Neural cell (in vitro differentiated cells): Measurements from ENCODE around the gene SPTSSA. TPM values are rescaled to one million over a fixed set of nuclear protein-coding genes. Genes with fewer than 3 reads are reported as not detected.

Experiments used
- H2AFZ ChIP-seq: fragments of 200-600, 300-800 bp; sonication (generic), shearing (Covaris generic); 2 replicates; pipeline ENCODE4 v1.6.0; 2014; ENCODE audit warnings: low read depth, mild to moderate bottlenecking, antibody characterized with exemption, low read length, moderate library complexity
- H3F3A ChIP-seq: fragments of 200-600 bp; shearing (Covaris generic); 2 replicates; pipeline ENCODE4 v1.6.1; 2016; ENCODE audit warnings: mild to moderate bottlenecking, moderate library complexity, mixed read lengths, antibody characterized with exemption, low read length; ENCODE audit not compliant: insufficient read depth, poor library complexity, severe bottlenecking
- H3K27ac ChIP-seq: fragments of 200-600, 300-800 bp; sonication (generic), shearing (Covaris generic); 2 replicates; pipeline ENCODE4 v1.5.1; 2014; ENCODE audit warnings: mild to moderate bottlenecking, low read length, moderate library complexity
- H3K27me3 ChIP-seq: fragments of 300-800, 200-600 bp; sonication (generic), shearing (Covaris generic); 2 replicates; pipeline ENCODE4 v1.6.0; 2014; ENCODE audit warnings: mild to moderate bottlenecking, low read depth, low read length, moderate library complexity; ENCODE audit not compliant: insufficient read depth
- H3K36me3 ChIP-seq: fragments of 300-800, 200-600 bp; sonication (generic), shearing (Covaris generic); 2 replicates; pipeline ENCODE4 v1.5.1; 2014; ENCODE audit warnings: mild to moderate bottlenecking, antibody characterized with exemption, low read length, moderate library complexity; ENCODE audit not compliant: insufficient read depth
- H3K4me2 ChIP-seq: fragments of 300-800, 200-600 bp; sonication (generic), shearing (Covaris generic); 2 replicates; pipeline ENCODE4 v1.6.0; 2014; ENCODE audit warnings: mild to moderate bottlenecking, low read length
- H3K4me3 ChIP-seq: fragments of 300-800, 200-600 bp; sonication (generic), shearing (Covaris generic); 2 replicates; pipeline ENCODE4 v1.5.1; 2014; ENCODE audit warnings: mild to moderate bottlenecking, low read length, moderate library complexity
- H3K79me2 ChIP-seq: fragments of 200-600 bp; shearing (Covaris generic); replicated peaks from 2 replicates; pipeline ENCODE4 v1.6.0; 2014; ENCODE audit warnings: mild to moderate bottlenecking, low read length, moderate library complexity; ENCODE audit not compliant: insufficient read depth
- H3K9ac ChIP-seq: fragments of 300-800, 200-600 bp; sonication (generic), shearing (Covaris generic); 2 replicates; pipeline ENCODE4 v1.6.1; 2016; ENCODE audit warnings: mild to moderate bottlenecking, low read length, mixed read lengths
- H3K9me2 ChIP-seq: fragments of 200-600 bp; shearing (Covaris generic); 2 replicates; pipeline ENCODE4 v1.6.1; 2016; ENCODE audit warnings: mild to moderate bottlenecking, low read length, mixed read lengths; ENCODE audit not compliant: insufficient read depth
- H3K9me3 ChIP-seq: fragments of 200-600, 300-800 bp; sonication (generic), shearing (Covaris generic); 2 replicates; pipeline ENCODE4 v1.6.1; 2016; ENCODE audit warnings: mild to moderate bottlenecking, mixed run types, low read length, moderate library complexity, mixed read lengths
- H4K20me1 ChIP-seq: fragments of 200-600 bp; shearing (Covaris generic); 2 replicates; pipeline ENCODE4 v1.6.1; 2016; ENCODE audit warnings: mild to moderate bottlenecking, mixed run types; ENCODE audit not compliant: insufficient read depth
- CTCF ChIP-seq: fragments of 450-650 bp; IDR thresholded peaks from 2 replicates; pipeline ENCODE4 v1.5.1; 2014; ENCODE audit warnings: antibody characterized with exemption, mild to moderate bottlenecking, moderate library complexity; ENCODE audit not compliant: poor library complexity, severe bottlenecking
- EP300 ChIP-seq: fragments of 450-650 bp; conservative IDR thresholded peaks from 2 replicates; pipeline ENCODE4 v1.6.1; 2014; ENCODE audit warnings: antibody characterized with exemption, mild to moderate bottlenecking, moderate library complexity; ENCODE audit not compliant: poor library complexity, severe bottlenecking
- EZH2 ChIP-seq: fragments of 200-600, 300-800 bp; shearing (Covaris generic), sonication (generic); IDR thresholded peaks from 2 replicates; pipeline ENCODE4 v1.6.1; 2014; ENCODE audit warnings: antibody characterized with exemption, low read length, borderline replicate concordance, mild to moderate bottlenecking; ENCODE audit not compliant: insufficient read depth, poor library complexity, severe bottlenecking
- MXI1 ChIP-seq: fragments of 450-650 bp; conservative IDR thresholded peaks from 2 replicates; pipeline ENCODE4 v1.6.1; 2014; ENCODE audit warnings: antibody characterized with exemption, mild to moderate bottlenecking; ENCODE audit not compliant: poor library complexity, severe bottlenecking
- POLR2AphosphoS5 ChIP-seq: IDR thresholded peaks from 2 replicates; pipeline ENCODE4 v1.6.1; 2012
- RAD21 ChIP-seq: fragments of 450-650 bp; conservative IDR thresholded peaks from 2 replicates; pipeline ENCODE4 v1.6.1; 2014; ENCODE audit warnings: antibody characterized with exemption, mild to moderate bottlenecking, moderate library complexity
- REST ChIP-seq: IDR thresholded peaks from 2 replicates; pipeline ENCODE4 v1.6.1; 2012; ENCODE audit warnings: borderline replicate concordance
- SMC3 ChIP-seq: fragments of 450-650 bp; conservative IDR thresholded peaks from 2 replicates; pipeline ENCODE4 v1.6.1; 2014; ENCODE audit warnings: antibody characterized with exemption, mild to moderate bottlenecking, moderate library complexity; ENCODE audit not compliant: poor library complexity
- TAF1 ChIP-seq: IDR thresholded peaks from 2 replicates; pipeline ENCODE4 v1.6.1; 2012; ENCODE audit warnings: low read depth
- polyA plus RNA-seq: library from polyadenylated mRNA; depleted of rRNA; stranded (reverse); fragments of >200 nt; gene quantifications from 2 replicates; pipeline ENCODE4 v1.2.3, GENCODE V29; 2014

SPTSSA gene
- polyA plus RNA-seq, 1 donor from 2014 or later: 16.0 TPM

GRCh38 chr14:34420547-34421150 is 41.4 kb downstream of the SPTSSA start:
- H3K36me3 ChIP-seq: no peaks in the 10 kb centered on the region
- TF ChIP-seq CTCF (no peak), POLR2AphosphoS5 (no peak), SMC3 (no peak), MXI1 (no peak), TAF1 (no peak), REST (no peak), RAD21 (no peak), EP300 (no peak), EZH2 (no peak)
- no peak overlapping the region for H3K4me2 ChIP-seq
- no peak overlapping the region for H3K9ac ChIP-seq
- no peaks in the 10 kb centered on the region for H3F3A ChIP-seq
- no peaks in the 10 kb centered on the region for H3K79me2 ChIP-seq
- no peak overlapping the region for H3K27ac ChIP-seq
- no peak overlapping the region for H3K4me3 ChIP-seq
- no peaks in the 10 kb centered on the region for H3K27me3 ChIP-seq
- H3K9me2 ChIP-seq: no peaks in the 10 kb centered on the region
- no peaks in the 10 kb centered on the region for H4K20me1 ChIP-seq
- no peak overlapping the region for H2AFZ ChIP-seq
- no peaks in the 10 kb centered on the region for H3K9me3 ChIP-seq

GRCh38 chr14:34409721-34410120 is 52.3 kb downstream of the SPTSSA start:
- no peak overlapping the region for H3K4me2 ChIP-seq

More at GRCh38 chr14:34409721-34410120, 52.3 kb downstream of the SPTSSA start:
- Histone ChIP-seq H3K27ac (no peak overlapping the region), H3K9me2 (no peaks in the 10 kb centered on the region), H3K4me3 (no peak overlapping the region), H3K79me2 (no peaks in the 10 kb centered on the region), H3K27me3 (no peaks in the 10 kb centered on the region), H3F3A (no peaks in the 10 kb centered on the region), H3K9ac (no peak overlapping the region), H4K20me1 (no peaks in the 10 kb centered on the region), H3K36me3 (no peaks in the 10 kb centered on the region), H2AFZ (no peak overlapping the region), H3K9me3 (no peaks in the 10 kb centered on the region)
- TF ChIP-seq CTCF: no peak
- TF ChIP-seq RAD21: no peak
- no peak for TF ChIP-seq MXI1
- TF ChIP-seq SMC3: no peak
- TF ChIP-seq TAF1: no peak
- TF ChIP-seq POLR2AphosphoS5: no peak
- TF ChIP-seq EZH2: no peak
- no peak for TF ChIP-seq REST
- no peak for TF ChIP-seq EP300
